ENCODE data around the gene CLCN5. TPM values are rescaled to one million over a fixed set of nuclear protein-coding genes. Genes with fewer than 3 reads are reported as not detected.

Gene CLCN5
- total and polyA plus RNA-seq, 2 experiments from 2014 or later = 3.7 to 13.6 TPM

GRCh38 chrX:50103176-50103575 is 180.8 kb downstream of the CLCN5 start (continued):
- TF ChIP-seq REST (IDR thresholded peaks at IDR 0.05; ENCODE audit: unreplicated experiment) (no peak), EZH2phosphoT487 (IDR thresholded peaks at IDR 0.05; ENCODE audit: unreplicated experiment) (no peak)

- Histone ChIP-seq H3K4me3 (no peak overlapping the region), H3K4me2 (no peak overlapping the region), H3K4me1 (ENCODE audit: insufficient read depth) (peaks cover 15% of the 10 kb centered on the region), H4K20me1 (replicated peaks; ENCODE audit: insufficient read depth) (no peaks in the 10 kb centered on the region), H3K36me3 (ENCODE audit: insufficient read depth) (no peaks in the 10 kb centered on the region), H3K27ac (ENCODE audit: low read depth) (no peak overlapping the region), H2AFZ (no peak overlapping the region), H3K79me2 (replicated peaks; ENCODE audit: insufficient read depth) (no peaks in the 10 kb centered on the region), H3K9me2 (ENCODE audit: insufficient read depth) (0 out of 2 replicates have a peak, but pooled peaks cover 3% of the 10 kb centered on the region), H3K27me3 (ENCODE audit: insufficient read depth) (no peaks in the 10 kb centered on the region), H3F3A (replicated peaks; ENCODE audit: low read depth) (no peaks in the 10 kb centered on the region)
- no peak for ATAC-seq
- Mint-ChIP-seq H3K27me3 (ENCODE audit: insufficient read depth, low read depth, poor library complexity) (peaks cover 1% of the 10 kb centered on the region), H3K9me3 (no peaks in the 10 kb centered on the region), H3K4me3 (no peak overlapping the region), H3K36me3 (ENCODE audit: low read depth) (no peaks in the 10 kb centered on the region), H3K4me1 (peaks cover 13% of the 10 kb centered on the region; the same call in 2 of the 3 replicates), H3K27ac (no peak overlapping the region)
- DNase-seq (ENCODE audit: low spot score) = no peak
- no peak for TF ChIP-seq ETS1 (IDR thresholded peaks at IDR 0.05)
- TF ChIP-seq REST (IDR thresholded peaks at IDR 0.05; ENCODE audit: unreplicated experiment) = no peak
- no peak for TF ChIP-seq POLR2AphosphoS5 (IDR thresholded peaks at IDR 0.05; ENCODE audit: low read depth)
- TF ChIP-seq EZH2 (IDR thresholded peaks at IDR 0.05; ENCODE audit: low read depth, unreplicated experiment) = no peak
- no peak for TF ChIP-seq ZNF114 (CRISPR knock-in tag; IDR thresholded peaks at IDR 0.05)
- TF ChIP-seq NANOG (IDR thresholded peaks at IDR 0.05; ENCODE audit: borderline replicate concordance) = no peak
- no peak for TF ChIP-seq JUNB (IDR thresholded peaks at IDR 0.05; ENCODE audit: unreplicated experiment)
- no peak for TF ChIP-seq EZH2phosphoT487 (IDR thresholded peaks at IDR 0.05; ENCODE audit: unreplicated experiment)
- TF ChIP-seq CREB1 (CRISPR knock-in tag; IDR thresholded peaks at IDR 0.05; ENCODE audit: low read depth) = no peak
- TF ChIP-seq ZNF331 (CRISPR knock-in tag; IDR thresholded peaks at IDR 0.05; ENCODE audit: low read depth) = no peak
Observed at GRCh38 chrX:50103866-50104566, 181.6 kb downstream of the CLCN5 start.
